Measurements from ENCODE around the gene EED.

The EED gene, protein sequence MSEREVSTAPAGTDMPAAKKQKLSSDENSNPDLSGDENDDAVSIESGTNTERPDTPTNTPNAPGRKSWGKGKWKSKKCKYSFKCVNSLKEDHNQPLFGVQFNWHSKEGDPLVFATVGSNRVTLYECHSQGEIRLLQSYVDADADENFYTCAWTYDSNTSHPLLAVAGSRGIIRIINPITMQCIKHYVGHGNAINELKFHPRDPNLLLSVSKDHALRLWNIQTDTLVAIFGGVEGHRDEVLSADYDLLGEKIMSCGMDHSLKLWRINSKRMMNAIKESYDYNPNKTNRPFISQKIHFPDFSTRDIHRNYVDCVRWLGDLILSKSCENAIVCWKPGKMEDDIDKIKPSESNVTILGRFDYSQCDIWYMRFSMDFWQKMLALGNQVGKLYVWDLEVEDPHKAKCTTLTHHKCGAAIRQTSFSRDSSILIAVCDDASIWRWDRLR

DNA sequence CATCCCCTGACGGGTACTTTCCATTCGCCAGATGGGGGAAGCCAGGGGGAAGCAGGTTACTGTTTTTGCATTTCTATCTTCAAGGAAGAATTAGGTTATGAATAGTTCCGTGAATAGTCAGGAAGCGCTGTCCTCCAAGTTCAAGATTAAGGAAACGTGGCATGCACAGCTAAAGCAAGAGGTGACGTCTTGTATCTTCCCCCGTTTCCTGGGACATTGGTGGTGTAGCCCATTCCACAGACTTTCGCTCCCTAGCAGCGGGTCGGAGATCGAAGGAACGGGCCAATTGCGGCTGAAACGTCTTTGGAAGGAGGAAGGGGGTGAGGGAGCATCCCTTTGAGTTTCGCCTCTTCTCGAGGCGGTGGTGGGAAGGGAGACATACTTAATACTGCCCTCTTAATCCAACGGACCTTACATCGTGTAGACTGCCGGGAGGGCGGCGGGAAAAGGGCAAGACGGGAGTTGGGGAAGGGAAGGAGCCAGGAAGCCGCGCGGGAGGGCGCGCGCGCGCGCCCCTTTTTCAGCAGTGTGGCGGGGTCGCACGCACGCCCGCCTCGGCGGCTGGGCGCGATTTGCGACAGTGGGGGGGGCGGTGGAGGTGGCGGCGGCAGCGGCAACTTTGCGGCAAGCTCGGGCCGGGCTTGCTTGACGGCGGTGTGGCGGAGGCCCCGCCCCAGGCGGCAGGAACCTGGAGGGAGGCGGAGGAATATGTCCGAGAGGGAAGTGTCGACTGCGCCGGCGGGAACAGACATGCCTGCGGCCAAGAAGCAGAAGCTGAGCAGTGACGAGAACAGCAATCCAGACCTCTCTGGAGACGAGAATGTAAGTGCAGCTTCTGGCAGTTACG is at the start of gene EED:
TSS of gene EED (plus strand) at position 232 of the 847 bp plus-strand sequence. CDS start at position 709, 477 bp downstream.
- DNase-seq = peak; percentile 98

DNA sequence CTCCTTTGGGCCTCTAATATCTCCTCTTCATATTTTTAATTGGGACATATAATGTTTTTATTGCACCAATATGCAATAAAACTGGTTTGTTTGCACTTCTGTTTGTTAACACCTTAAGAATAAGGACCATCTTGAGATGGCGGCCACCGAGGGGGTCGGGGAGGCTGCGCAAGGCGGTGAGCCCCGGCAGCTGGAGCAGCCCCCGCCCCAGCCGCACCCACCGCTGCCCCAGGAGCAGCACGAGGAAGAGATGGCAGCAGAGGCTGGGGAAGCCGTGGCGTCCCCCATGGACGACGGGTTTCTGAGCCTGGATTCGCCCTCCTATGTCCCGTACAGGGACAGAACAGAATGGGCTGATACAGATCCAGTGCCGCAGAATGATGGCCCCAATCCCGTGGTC is 49.6 kb upstream of the EED start:
- no peak for DNase-seq

DNA sequence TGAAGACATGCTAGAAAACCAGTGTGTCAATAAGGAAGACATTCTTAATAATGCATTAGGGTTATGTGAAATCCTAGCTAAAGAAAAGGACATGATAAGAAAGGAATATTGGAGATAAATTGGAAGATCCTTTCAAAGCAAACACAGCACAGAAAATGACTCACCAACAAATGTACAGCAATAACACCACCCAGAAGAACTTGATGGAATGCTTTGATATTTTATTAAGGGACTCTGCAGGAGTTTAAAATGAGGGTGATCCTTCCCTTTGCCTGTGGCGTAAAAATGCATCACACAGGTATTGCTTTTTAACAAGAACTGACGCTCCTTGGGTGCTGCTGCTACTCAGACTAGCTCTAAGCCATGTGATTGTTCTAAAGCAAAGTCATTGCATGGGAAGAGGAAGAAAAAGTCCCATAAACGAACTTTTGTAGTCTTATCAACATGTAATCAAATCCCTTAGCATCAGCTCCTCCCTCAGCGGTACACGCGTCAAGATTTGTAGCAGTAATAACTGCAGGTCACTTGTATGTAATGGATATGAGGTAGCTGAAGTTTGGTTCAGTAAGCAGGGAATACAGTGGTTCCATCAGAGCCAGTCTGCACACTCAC is 48.4 kb upstream of the EED start:
- DNase-seq = no peak

DNA sequence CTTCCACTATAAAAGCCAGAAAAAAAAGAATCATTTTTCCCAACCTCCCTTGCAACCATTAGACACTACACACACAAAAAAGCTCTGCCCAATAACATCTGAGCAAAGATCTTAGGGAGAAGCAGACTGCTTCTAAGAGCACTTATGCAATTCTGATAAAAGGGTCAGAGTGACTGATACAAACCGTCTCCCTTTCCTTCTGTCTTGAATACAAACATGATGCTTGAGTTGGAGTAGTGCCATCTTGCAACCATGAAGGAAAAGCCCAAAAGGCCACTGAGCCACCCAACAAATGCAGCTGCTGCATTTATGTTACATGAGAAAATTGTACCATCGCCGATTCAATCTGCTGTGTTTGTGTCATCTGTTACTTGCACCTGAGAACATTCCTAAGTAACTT is 47.6 kb upstream of the EED start:
- no peak for DNase-seq

DNA sequence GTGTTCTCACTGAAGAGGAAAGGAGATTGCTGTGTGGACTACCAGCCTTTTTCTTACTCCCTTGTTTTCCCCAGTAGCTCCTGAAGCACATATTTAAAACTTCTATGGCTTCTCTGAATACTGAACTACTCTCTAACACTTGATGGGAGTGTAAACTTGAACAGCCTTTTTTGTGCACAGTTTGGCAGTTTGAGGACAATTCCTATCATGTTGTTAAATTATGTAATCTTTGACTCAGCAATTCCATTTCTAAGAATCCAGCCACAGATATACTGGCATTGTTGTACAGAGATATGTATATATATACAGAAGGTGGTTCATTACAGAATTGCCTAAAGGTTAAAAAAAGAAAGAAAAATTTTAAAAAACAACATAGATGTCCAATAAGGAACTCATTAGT is 47.1 kb upstream of the EED start:
- no peak for DNase-seq

DNA sequence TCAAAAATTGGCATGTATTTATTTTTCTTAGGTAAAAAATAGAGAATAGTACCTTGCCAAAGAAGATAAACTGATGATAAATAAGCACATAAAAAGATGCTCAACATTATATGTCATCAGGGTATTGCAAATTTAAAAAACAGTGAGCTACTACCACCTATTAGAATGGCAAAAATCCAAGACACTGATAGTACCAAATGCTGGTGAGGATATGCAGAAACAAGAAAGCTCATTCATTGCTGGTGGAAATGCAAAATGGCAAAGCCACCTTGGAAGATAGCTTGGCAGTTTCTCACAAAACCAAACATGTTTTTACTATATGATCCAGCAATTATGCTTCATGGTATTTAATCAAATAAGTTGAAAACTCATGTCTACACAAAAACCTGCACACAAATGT is 46.4 kb upstream of the EED start:
- DNase-seq = no peak

DNA sequence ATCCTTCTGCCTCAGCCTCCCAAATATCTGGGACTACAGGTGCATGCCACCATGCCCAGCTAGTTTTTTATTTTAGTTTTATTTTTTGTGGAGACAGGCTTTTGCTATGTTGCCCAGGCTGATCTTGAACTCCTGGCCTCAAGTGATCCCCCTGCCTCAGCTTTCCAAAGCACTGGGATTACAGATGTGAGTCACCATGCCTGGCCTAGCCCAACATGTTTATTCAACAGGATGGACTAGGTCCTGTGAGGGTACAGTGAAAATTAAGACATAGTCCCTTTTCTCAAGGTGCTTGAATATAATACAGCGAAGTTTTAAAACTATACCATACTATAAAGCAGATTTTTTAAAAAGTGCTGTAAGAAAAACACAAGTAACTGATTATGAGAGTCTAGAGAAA is 45.2 kb upstream of the EED start:
- no peak for DNase-seq

DNA sequence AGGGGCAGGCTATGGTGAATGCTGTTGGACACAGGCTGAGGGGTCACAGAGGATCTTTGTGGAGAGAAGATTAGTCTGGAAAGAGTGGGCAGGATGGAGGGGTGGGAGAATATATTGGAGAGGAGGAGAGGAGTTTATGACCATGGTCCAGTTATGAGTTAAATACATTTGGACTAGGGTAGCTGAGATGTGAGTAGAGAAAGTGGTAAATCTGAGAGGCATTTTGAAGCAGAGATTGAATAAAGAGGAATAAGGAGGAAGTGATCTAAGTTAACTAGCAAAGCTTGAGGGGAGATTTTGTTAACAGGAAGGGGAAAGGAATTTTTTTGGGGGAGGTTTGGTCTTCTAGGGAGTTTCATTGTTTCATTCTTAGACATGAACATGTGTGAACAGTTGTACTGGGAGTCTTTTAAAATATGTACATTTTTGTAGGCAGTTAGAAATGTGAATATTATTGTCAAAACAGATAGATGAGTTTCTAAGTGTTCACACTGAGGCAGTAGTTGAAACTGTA is 43.1 kb upstream of the EED start:
- no peak for DNase-seq

DNA sequence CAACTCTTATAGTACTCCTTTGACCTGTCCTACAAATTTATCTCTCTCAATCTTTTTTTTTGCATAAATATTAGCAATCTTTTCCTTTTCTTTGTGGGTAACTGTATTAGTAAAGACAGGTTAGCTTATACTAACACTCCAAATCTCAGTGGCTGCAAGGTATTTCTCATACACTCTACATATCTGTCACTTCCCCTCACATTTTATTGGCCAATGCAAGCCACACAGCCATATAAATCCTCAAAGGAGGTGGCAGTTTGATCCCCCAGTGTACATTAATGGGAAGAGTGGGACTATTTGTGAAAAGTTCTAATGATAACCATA is 42.6 kb upstream of the EED start:
- no peak for DNase-seq

DNA sequence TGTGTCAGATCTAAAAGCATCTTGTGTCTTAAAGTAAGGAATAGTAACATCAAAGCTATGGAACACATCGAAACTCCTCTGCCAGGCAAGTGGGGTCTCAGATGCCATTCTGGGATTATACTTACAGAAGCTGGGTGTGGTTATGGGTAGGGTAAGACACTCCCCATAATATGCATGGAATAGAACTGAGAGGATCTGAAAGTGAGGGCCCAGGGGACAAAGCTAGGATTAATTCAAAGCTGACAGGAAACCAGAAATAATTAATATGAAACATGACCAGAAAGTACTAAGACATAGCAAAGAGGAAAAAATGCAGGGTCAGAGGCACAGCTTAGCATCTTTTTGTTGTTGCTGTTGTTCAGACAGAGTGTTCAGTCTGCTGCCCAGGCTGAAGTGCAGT is 40.2 kb upstream of the EED start:
- no peak for DNase-seq

DNA sequence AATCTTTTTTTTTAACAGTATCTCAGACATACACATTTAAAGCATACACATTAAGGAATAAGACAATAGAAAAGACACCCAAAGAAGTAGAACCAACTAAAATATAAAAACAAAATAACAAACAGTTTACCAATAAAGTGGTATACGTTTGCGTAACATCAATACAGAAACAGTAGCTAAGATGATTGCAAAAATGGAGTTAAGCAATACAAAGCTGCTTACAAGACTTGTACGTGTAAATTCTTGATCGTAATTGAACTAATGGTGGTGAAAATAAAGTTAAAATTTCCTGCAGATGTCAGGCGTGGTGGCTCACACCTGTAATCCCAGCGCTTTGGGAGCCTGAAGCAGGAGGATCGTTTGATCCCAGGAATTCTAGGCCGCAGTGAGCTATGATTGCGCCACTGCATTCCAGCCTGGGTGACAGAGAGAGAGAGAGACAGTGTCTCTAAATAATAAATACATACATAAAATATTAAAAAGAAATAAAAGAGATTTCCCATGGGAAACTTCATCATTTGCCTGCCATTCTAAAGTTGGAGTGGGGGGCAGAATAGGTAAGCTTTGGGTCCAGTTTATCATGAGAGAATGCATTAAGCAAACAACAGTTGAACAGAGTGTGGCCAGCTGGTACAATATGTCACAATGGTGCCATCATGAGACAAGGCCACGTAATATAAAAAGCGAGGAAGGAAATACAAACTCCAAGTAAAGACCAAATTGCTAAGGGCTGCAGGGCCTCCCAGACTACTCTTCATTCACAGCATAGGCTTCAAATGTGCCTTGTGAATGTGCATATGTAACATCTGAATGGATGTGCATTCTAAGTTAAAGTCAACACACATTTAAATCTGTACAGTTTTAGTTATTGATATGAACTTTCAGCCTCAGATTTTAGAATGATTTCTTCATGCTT is 38.9 kb upstream of the EED start:
- DNase-seq = no peak

DNA sequence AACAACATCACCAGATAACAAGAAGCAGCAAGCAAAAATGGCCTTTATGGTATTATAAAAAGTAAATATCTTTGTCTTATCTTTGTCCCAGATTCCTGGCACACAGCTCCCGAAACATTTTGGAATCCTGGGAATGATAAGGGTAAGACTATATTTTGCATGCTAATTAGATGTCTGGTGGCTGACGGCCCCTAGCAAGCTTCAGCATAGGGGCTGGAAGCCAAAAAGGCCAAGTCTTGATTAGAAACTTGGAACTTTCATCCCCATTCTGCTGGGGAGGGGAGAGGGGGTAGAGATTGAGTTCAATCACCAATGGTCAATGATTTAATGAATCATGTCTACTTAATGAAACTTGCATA is 38.2 kb upstream of the EED start:
- no peak for DNase-seq

DNA sequence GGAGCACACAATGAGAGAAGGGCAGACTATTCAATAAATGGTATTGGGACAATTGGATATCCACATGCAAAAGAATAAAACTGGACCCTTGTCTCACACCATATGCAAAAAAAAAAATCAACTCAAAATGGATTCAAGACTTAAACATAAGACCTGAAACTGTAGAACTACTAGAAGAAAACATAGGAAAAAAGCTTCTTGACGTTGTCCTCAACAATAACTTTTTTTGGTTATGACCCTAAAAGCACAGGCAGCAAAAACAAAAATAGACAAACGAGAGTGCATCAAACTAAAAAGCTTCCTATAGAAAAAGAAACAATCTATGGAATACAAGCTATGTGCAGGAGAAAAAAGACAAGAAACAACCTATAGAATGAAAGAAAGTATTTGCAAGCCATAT is 37.1 kb upstream of the EED start:
- DNase-seq = no peak

DNA sequence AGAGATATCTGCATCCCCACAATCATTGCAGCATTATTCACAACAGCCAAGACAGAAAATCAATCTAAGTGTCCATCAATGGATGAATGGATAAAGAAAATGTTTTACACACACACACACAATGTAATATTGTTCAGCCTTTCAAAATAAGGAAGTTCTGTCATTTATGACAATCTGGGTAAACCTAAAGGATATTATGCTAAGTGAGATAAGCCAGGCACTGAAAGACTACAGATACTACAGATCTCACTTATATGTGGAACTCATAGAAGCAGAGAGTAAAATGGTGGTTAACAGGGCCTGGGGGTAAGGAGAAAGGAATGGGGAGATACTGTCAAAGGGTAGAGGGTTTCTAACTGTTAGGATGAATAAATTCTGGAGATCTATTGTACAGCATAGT is 36.0 kb upstream of the EED start:
- no peak for DNase-seq

DNA sequence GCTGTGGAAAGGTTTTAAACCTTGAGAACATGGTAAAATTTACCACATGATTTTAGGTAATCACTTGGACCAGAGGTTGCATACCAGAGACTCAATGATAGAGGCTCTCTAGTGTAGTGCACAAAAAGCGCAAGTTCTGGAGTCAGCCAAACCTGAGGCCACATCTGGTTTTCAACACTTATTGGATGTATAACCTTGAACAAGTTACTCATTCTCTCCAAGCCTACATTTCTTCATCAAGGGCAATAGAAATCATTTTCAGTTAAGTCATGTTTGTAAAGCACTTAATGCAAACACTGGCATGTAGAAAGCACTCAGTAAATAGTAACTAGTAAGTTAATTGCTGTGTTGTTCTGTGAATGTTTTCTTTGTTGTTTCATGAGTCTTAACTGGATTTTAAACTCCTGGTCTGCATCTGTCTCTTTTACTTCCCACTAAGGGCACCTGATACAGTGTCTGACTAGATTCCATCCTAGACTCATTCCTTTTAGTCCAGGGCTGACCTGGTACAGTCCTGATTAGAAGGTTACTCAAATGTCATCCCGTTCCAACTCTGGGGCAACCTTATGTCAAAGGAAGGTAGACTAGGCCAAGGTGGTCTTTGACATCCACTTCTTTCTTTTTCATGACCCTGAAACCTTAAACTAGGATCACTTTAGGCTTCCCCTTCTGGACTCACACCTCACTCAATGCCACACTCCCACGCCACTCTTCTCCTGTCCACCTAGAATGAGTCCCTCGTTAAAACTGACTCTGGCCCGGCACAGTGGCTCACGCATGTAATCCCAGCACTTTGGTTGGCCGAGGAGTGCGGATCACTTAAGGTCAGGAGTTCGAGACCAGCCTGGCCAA is 34.5 kb upstream of the EED start:
- DNase-seq = no peak

DNA sequence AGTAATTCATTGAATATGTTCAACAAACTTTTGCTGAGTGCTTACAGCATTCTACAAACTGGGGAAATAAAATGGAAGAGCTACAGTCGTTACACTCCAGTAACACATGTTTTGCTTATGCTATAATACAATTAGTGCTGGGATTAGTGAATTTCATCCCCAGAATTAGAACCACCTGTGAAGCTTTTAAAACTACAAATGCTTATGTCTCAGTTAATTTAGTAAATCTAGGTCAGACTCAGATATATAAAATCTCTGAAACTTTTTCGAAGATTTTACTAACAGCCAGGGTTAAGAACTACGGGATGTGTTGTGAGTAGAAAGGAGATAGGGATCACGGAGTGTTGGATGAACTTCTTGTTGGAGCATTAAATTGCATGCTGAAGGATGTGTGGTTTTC is 33.7 kb upstream of the EED start:
- DNase-seq = no peak

DNA sequence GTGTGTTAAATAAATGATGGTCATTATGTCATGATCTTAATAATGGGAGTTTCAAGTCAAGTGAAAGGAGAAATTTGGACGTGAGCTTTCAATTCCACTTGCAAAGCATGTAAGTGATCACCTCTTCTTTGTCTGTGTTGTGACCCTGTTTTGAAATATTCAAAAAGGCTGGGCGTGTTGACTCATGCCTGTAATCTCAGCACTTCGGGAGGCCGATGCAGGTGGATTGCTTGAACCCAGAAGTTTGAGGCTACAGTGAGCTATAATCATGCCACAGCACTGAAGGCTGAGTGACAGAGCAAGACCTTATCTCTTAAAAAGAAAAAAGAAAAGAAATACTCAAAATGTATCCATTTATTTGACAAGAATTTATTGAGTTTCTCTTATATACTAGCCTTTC is 32.9 kb upstream of the EED start:
- no peak for DNase-seq

DNA sequence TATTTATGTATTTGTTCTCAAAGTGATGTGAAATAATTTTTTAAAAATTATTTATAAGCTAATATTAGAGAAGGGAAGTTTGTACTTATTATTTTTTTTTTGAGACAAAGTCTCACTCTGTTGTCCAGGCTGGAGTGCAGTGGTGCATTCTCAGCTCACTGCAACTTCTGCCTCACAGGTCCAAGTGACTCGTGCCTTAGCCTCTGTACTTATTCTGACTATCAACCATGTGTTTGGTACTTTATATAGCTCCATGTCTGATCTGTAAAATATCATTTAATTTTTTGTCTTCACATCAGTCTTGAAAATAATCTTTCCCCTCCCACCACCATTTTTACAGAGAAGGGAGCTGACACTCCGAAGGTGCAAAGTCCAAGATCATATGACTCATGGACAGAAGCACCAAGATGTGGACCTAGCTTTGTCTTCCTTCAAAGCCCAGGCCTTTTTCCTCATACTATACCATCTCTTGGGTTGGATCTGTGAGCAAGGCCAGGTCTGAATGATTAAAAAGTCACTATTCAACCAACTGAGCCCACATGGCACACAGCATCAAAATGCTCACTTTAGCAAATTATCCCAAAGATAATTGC is 32.4 kb upstream of the EED start:
- DNase-seq = no peak

DNA sequence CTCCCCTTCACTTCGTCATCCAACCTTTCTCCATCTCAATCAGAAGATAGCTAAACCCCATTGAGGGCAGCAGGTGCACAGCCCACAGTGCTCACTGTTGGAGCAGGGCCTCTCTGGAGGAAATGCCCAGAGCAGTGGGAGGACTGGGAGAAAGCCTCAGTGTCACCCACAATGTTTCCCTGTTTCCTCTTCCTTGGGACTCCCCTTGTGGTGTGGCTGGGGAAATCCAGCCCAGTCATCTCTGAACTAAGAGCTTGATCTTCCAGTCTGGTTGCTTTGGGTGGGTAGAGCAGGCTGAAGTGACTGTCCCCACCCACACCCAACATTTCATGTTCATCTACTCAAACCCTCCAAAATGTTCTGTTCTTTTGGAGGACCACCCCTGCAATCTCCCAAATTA is 29.8 kb upstream of the EED start:
- no peak for DNase-seq

DNA sequence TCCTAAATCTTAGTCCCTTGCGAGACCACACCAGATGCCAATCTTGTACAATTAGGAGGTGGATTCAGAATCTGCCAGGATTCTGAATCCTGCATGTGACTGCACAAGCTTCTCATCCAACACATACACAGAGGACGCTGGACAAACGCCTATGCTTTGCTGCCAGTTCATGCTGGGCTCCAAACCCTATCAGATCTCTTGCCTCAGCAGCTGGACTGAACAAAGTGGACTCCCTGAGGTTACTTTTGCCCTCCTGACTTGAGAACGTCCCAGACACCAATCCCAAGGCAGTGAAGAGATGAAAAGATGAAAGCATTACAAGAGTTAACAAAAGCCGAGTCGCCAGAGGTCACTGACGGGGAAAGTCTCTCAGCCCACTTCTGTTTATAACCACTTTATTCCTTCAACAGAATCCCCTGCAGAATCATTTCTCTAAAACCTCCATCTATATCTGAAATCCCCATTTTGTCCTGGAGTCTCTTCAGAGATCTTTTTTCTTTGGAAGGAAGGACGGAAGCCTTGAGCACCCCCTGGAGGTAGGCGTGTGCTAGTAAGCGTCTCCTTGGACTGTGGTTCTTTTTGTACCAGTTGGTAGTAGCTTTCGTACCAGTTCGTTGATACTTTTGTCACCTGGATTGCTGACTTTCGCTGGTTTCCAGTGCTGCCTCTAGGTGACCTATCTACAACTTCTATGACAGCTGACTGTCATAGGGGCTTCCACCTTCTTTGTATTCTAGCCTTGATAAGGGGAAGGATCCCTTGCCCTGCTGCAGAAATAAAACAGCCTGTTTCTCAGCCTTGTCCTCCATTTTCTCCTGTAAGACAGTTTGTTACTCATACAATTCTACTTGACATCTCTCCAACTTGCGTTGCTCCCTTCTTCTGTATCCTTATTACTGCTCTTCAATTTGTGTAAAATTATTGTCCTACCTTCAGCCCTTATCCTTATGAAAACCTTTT is 26.1 kb upstream of the EED start:
- DNase-seq = peak; percentile 58
